Measurements from ENCODE around the gene AGMAT.

AGMAT gene

DNA sequence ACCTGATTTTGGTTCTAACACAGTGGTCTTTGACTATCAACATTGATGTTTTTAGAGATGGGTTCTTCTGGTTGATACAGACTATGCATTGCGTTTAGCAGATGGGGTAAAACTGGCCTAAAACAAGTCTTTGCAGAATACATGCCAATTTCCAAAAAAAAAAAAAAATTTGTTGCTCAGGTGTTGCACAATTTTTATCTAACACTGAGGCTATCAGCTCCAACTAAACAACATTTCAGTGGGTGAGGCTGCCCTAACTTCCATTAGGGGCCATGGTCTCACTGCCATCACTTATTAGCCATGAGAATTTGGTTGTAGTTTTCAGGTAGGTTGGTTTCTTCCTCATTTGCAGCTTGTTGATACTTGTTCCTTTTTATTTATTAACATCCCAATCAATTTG, 14.0 kb downstream of the AGMAT start:
- DNase-seq (ENCODE audit: low read depth, low spot score): no peak
- no peak overlapping the region for H3K27ac ChIP-seq

- no peak overlapping the region for H3K27ac ChIP-seq
- no peak for DNase-seq (ENCODE audit: low read depth, low spot score)
Measured at GRCh38 chr1:15568387-15569073, 16.3 kb downstream of the AGMAT start.

GRCh38 chr1:15559189-15559810, 25.6 kb downstream of the AGMAT start:
- H3K27ac ChIP-seq: peak overlapping the region; percentile 94
- peak; percentile 76 for DNase-seq (ENCODE audit: low read depth, low spot score)

DNA sequence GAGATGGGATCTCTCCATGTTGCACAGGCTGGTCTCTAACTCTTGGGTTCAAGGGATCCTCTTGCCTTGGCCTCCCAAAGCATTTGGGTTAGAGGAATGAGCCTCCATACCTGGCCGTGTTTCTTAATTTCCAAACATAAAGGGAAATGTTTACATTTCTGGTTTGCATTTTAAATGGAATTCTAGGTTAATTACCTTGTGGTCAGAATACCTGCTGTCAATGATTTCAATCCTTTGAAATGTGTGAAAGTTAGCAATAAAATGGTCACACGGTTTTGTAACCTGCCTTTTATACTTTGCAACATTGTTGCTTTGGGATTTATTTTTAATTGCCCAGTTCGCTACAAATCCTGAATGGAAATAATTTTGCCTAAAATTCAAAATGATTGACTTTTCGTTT, 26.3 kb downstream of the AGMAT start:
- DNase-seq (ENCODE audit: low read depth, low spot score): no peak
- H3K27ac ChIP-seq: peak overlapping the region; percentile 94

DNA sequence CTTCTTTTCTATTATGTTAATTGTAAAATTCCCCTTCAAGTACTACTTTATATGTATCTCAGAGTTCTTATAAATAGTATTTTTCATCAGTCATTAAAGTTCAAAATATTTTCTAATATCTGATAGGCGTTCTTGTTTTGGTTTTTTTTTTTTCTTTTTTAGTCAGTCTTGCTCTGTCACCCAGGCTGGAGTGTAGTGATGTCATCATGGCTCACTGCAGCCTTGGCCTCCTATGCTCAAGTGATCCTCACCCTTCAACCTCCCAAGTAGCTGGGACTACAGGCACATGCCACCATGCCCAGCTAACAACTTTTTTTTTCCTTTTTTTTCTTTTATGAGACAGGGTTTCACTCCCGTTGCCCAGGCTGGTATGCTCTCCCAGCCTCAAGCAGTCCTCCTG, 27.3 kb downstream of the AGMAT start:
- peak overlapping the region; percentile 94 for H3K27ac ChIP-seq
- no peak for DNase-seq (ENCODE audit: low read depth, low spot score)

DNA sequence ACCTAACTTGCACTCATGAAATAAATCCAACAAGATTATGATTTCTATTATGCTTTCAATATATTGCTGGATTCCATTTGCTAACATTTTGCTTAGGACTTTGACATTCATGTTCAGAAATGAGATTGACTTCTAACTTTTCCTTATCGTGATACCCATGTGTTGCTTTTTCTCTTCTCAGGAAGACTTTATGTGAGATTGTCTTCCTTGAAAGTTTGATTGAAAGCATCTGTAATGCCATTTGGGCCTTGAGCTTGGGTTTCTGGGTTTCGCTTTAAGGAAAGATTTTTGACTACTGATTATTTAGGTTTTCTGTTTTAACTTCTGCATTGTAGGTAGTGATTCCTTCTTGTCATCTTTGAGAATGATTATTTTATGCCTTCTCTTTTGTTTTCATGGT, 27.8 kb downstream of the AGMAT start:
- H3K27ac ChIP-seq: no peak overlapping the region
- DNase-seq (ENCODE audit: low read depth, low spot score): no peak

- DNase-seq (ENCODE audit: low read depth, low spot score): no peak
- H3K27ac ChIP-seq: no peak overlapping the region
Measured at GRCh38 chr1:15550573-15550972, 34.3 kb downstream of the AGMAT start.

DNA sequence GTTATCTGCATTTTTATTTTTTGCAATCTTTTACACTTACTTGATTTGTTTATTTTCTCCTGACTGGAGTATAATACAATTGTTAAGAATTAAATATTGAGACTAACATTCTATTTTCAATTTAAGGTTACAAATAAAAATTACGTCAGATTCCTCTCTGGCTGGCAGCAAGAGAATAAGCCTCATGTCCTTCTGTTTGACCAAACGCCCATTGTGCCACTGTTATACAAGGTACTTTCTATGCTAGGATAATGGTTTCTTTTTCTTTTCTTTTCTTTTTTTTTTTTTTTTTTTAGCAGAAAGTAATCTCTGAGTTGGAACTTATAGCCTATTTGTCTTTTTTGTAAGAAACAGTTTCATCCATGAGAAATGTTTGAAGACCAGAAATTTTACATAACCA, 38.2 kb downstream of the AGMAT start:
- H3K27ac ChIP-seq: no peak overlapping the region
- DNase-seq (ENCODE audit: low read depth, low spot score): no peak

- no peak overlapping the region for H3K27ac ChIP-seq
- no peak for DNase-seq (ENCODE audit: low read depth, low spot score)
Measured at GRCh38 chr1:15543589-15544568, 41.0 kb downstream of the AGMAT start.

GRCh38 chr1:15543251-15543588, 41.6 kb downstream of the AGMAT start:
- DNase-seq (ENCODE audit: low read depth, low spot score): no peak
- H3K27ac ChIP-seq: no peak overlapping the region

GRCh38 chr1:15542388-15543250, 42.2 kb downstream of the AGMAT start:
- DNase-seq (ENCODE audit: low read depth, low spot score): no peak
- no peak overlapping the region for H3K27ac ChIP-seq

DNA sequence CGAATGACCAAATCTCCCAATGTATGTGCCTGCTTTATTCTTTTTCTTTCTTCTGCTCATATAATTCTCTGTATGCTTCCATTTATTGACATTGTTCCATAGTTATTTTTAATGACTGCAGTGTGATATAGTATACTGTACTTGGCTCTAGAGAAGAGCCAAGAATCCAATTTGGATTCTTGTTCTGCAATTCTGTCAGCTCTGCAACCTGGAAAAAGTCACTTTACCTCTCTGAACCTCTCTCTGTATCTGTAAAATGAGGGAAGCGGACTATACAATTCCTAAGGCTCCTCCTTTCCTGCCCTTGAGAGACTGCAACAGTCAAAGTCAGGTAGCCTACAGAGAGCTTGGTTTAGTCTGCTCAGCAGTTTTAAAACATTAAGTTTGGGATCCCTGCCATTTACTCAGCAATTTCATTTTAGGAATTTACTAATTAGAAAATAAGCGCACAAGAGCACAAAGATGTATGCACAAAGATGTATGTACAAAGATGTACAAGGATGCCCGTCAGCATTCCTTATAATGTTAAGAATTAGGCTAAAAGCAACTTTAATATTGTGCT, 43.5 kb downstream of the AGMAT start:
- H3K27ac ChIP-seq: no peak overlapping the region

DNA sequence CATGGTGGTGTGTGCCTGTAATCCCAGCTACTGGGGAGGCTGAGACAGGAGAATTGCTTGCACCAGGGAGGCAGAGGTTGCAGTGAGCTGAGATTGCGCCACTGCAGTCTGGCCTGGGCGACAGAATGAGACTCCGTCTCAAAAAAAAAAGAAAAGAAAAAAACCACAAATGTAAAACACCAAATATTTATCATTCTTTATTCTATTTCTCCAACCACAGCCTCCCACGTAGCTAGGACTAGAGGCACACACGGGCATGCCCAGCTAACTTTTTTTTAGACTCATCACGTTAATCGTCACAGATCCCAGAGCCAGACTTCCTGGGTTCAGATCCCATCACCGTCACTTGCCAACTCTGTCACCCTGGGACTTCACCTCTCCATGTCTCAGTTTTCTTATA, 44.7 kb downstream of the AGMAT start:
- DNase-seq (ENCODE audit: low read depth, low spot score): no peak

More for the DNA sequence above, 43.5 kb downstream of the AGMAT start:
- DNase-seq (ENCODE audit: low read depth, low spot score): no peak

DNA sequence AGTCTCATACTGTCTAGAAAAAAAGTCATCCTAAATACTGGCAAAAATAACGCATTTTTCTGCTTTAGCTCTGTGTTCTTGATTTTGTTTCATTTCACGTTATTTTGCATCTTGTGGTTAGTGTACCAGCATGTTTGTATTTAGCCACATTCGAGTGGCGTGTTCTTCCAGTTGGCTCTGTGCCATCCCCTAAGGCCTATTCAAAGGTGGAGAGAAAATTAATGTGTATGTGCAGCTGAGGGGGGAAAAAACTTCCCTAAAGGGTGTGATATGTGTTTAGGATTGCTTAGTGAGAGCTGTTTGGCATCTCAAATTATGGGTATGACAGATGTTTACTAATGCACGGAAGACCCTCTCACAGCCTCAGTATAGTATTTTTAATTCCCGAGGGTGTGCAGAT, 46.1 kb downstream of the AGMAT start:
- no peak overlapping the region for H3K27ac ChIP-seq
- no peak for DNase-seq (ENCODE audit: low read depth, low spot score)

More for the DNA sequence above, 44.7 kb downstream of the AGMAT start:
- no peak overlapping the region for H3K27ac ChIP-seq

DNA sequence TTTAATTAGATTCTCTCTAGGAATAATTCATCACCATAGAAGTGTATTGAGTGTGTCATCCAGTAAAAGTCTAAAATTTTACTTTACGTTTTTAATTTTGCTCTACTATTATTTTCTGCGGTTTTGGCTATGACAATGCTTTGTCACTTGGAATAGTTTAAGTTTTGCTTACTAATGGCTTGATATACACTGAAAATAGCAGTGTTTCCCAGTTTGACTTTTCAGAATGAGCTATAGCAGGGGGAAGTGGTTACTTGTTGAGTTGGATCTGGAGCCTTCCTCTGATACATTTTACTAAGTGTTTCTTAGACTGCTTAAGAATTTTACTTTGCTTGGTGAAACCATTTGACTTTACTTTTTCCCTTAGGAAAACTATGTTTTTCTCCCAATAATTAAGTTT, 53.2 kb downstream of the AGMAT start:
- no peak overlapping the region for H3K27ac ChIP-seq
- no peak for DNase-seq (ENCODE audit: low read depth, low spot score)

DNA sequence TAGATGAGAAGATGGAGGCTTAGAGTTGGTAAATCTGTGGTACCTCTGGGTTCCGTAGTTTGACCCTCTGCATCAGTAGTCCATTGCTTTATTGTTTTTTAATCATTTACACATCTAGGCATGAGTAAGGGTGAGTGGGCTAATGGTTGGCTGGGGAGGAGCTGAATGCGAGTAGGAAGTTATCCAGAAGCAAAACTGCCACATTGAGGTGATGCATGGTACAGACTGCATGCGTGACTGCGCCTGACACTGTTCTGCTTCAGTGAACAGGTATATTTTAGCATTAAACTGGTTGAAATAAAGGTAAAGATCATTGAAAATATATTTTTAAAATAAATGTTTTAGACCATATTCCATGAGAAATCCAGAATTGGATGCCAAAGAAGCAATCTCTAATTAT, 53.8 kb downstream of the AGMAT start:
- H3K27ac ChIP-seq: no peak overlapping the region
- no peak for DNase-seq (ENCODE audit: low read depth, low spot score)

DNA sequence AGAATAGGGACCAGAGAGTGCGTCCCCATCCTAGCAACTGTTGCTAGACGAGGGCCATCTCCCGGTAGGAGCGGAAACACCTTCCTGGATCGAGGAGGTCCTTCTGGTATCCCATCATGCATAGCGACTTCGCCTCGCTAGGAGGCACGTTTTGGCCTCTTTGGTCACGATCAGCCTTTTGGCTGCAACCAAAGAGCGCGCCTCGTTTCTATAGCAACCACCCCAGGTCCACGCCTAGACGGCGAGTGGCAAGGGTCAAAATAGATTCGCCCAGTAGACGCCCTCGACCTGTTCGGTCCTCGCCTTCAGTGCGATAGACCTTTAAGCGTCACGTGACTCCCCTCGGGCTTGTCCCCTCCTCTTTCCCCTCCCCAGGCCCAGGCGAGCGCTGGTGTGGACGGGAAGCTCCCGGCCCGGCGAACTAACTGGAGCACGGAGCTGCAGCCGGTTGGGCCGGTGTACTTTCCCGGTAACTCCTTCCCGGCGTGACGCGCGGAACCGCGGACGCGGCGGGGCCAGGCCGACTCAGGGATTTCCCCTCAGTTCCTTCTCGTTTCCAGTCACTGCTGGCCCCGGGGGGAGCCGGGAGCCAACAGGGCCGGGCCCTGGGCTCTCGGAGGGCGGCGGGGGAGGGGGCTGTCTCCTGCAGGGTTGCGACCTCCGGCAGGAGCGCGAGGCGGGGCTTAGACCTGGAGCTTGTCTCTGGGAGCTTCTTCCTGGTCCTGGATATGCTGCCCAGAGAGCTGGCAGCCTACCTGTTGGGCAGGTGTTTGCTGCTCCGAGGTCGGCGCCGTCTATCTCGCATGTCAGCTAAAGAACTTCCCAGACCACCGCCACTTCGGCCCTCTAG, 58.1 kb downstream of the AGMAT start, which contains the start of gene DNAJC16:
Gene DNAJC16 (plus strand): TSS at position 359 of the 850 bp plus-strand sequence. CDS start 2,258 bp downstream, outside the sequence.
- H3K27ac ChIP-seq: peak within 1 kb of the TSS; percentile 93
- peak; percentile 100 for DNase-seq (ENCODE audit: low read depth, low spot score)

- peak overlapping the region; percentile 93 for H3K27ac ChIP-seq
- DNase-seq (ENCODE audit: low read depth, low spot score): no peak
Measured at GRCh38 chr1:15526021-15526489, 58.8 kb downstream of the AGMAT start.

All from epithelial cell of prostate (primary cell).